Pons (tissue), 1 donor: ENCODE data around the gene ZFPM1.
A peak's percentile ranks its signal among the peaks of the same experiment; 100 is the strongest.
"Not testable (repeated sequence)": the region's sequence is repeated elsewhere in the genome, so short reads cannot be mapped to it uniquely, and the experiment has no call there.

Experiments
- DNase-seq: peaks from one replicate; pipeline ENCODE4 v3.0.0-alpha.2; 2016; ENCODE audit warnings: low spot score

The ZFPM1 gene

GRCh38 chr16:88453217-88453531 is at the start of gene ZFPM1:
Gene ZFPM1, plus strand, starts transcription at chr16:88453280. Its CDS starts 359 bp downstream, at chr16:88453639.
- no peak for DNase-seq

- no peak for DNase-seq
Measured at GRCh38 chr16:88403794-88404581, 49.1 kb upstream of the ZFPM1 start.

- DNase-seq: no peak
Measured at GRCh38 chr16:88404769-88405168, 48.3 kb upstream of the ZFPM1 start.

GRCh38 chr16:88405216-88406060 is 47.6 kb upstream of the ZFPM1 start:
- no peak for DNase-seq

GRCh38 chr16:88406096-88407041 is 46.7 kb upstream of the ZFPM1 start:
- DNase-seq: peak; percentile 34

- no peak for DNase-seq
Measured at GRCh38 chr16:88407042-88407420, 46.0 kb upstream of the ZFPM1 start.

GRCh38 chr16:88407807-88408206 is 45.3 kb upstream of the ZFPM1 start:
- no peak for DNase-seq

GRCh38 chr16:88408561-88409142 is 44.4 kb upstream of the ZFPM1 start:
- DNase-seq: no peak

GRCh38 chr16:88409296-88410065 is 43.6 kb upstream of the ZFPM1 start:
- no peak for DNase-seq

GRCh38 chr16:88410297-88410968 is 42.6 kb upstream of the ZFPM1 start:
- DNase-seq: not testable (repeated sequence)

- DNase-seq: no peak
Measured at GRCh38 chr16:88411951-88412576, 41.0 kb upstream of the ZFPM1 start.

GRCh38 chr16:88412766-88413165 is 40.3 kb upstream of the ZFPM1 start:
- no peak for DNase-seq

GRCh38 chr16:88413231-88413630 is 39.8 kb upstream of the ZFPM1 start:
- DNase-seq: no peak

GRCh38 chr16:88413631-88414030 is 39.4 kb upstream of the ZFPM1 start:
- DNase-seq: no peak

GRCh38 chr16:88414521-88415380 is 38.3 kb upstream of the ZFPM1 start:
- no peak for DNase-seq

- no peak for DNase-seq
Measured at GRCh38 chr16:88415381-88415705, 37.7 kb upstream of the ZFPM1 start.

- no peak for DNase-seq
Measured at GRCh38 chr16:88415713-88416323, 37.3 kb upstream of the ZFPM1 start.

GRCh38 chr16:88416686-88417085 is 36.4 kb upstream of the ZFPM1 start:
- no peak for DNase-seq
